ENCODE data around the gene ZC3H12C.

Gene ZC3H12C

DNA sequence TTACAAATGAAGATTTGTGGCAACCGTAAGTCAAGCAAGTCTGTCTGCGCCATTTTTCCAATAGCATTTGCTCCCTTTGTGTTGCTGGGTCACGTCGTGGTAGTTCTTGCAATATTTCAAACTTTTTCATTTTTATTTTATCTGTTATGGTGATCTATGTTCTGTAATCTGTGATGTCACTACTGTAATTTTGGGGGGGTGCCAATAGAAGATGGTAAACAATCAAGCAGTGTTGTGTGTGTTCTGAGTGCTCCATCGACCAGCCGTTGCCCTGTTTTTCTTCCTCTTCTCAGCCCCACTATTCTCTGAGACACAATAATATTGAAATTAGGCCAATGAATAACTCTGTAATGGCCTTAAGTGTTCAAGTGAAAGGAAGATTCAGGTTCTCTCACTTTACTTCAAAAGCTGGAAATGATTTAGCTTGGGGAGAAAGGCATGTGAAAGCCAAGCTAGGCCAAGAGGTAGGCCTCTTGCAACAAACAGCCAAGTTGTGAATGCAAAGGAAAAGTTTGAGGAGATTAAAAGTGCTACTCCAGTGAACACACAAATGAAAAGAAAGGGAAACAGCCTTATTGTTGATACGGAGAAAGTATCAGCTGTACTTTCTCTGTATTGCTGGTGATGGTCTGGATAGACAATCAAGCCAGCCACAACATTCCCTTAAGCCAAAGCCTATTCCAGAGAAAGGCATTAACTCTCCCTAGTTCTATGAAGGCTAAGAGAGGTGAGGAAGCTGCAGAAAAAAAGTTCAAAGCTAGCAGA is 7.5 kb downstream of the ZC3H12C start:
- no peak for DNase-seq

- DNase-seq = no peak
These were observed 13.6 kb downstream of the ZC3H12C start for GRCh38 chr11:110106713-110107274.

- DNase-seq = no peak
These were observed 17.7 kb downstream of the ZC3H12C start for GRCh38 chr11:110110854-110111253.

GRCh38 chr11:110112457-110112856 is 19.3 kb downstream of the ZC3H12C start:
- DNase-seq = no peak

DNA sequence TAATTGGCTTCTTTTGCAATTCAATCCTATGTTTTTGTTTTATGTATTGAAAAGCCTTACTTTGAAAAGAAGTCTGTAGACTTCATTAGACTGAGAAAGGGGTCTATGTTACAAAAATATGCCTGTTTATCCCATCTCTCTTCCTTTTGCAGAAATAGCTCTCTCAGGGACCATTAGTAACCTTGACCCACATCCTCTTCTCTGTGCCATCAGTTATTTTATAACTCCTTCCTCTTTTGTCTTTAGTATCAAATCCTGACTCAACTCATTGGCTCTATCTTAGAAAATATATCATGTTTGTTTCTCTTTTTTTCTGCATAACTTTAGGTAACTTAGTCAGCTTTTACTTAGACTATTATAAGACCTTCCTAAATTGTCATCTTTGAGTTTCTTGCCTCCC is 20.3 kb downstream of the ZC3H12C start:
- no peak for DNase-seq

DNA sequence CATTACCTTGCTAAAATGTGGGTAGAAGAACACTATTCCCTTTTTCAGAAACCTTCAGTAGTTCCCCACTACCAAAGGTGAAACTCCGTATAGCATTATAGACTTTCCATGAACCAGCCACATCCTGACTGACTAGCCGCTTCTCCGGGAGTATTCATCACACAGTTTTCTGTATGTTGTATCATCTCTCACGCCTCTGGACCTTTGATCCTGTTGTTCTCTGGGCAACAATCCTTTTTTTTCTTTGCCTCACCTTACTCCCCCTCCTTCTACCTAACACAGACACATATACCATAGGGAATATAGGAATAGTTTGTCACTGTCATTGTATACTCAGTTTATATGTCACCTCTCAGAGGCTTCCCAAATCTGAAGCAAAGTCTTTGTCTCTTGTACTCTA is 20.8 kb downstream of the ZC3H12C start:
- DNase-seq = no peak

DNA sequence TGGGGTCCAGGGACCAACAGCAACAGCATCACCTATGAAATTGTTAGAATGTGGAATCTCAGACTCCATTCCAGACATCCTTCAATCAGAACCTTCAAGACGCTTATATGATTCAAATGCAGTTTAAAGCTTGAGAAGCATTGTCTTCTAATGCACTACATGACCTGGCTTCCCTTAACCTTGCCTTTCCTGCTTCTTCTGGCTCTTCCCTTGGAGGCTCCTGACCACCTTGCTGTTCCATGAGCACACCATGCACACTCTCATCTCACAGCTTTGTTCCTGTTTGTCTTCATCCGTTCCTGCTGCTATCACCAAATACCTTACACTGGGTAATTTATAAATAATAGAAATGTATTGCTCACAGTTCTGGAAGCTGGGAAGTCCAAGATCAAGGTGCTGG is 26.1 kb downstream of the ZC3H12C start:
- DNase-seq = no peak

GRCh38 chr11:110121204-110121603 is 28.0 kb downstream of the ZC3H12C start:
- DNase-seq = no peak

- no peak for DNase-seq
These were observed 29.8 kb downstream of the ZC3H12C start for GRCh38 chr11:110123003-110123402.

DNA sequence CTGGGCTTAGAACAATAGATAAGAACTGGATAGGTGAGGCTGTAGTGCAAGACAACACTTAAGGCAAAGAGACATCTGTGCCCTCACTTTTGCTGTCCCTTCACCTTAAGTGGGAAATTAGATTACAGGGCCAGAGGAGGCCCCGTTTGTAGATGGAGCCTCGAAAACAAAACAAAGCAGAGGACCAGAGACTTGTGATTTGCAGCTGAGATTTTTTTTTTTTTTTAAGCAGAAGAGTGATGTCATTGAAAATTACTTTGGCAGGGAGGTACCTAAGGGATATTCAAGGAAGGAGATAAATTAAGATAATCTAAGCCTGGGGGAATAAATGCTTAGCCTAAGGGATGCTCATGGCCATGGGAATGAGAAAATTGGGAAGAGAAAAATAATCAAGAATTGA is 31.4 kb downstream of the ZC3H12C start:
- DNase-seq = no peak

GRCh38 chr11:110125632-110126031 is 32.4 kb downstream of the ZC3H12C start:
- no peak for DNase-seq

GRCh38 chr11:110126936-110127335 is 33.7 kb downstream of the ZC3H12C start:
- DNase-seq = no peak

GRCh38 chr11:110128161-110128560 is 35.0 kb downstream of the ZC3H12C start:
- DNase-seq = no peak

DNA sequence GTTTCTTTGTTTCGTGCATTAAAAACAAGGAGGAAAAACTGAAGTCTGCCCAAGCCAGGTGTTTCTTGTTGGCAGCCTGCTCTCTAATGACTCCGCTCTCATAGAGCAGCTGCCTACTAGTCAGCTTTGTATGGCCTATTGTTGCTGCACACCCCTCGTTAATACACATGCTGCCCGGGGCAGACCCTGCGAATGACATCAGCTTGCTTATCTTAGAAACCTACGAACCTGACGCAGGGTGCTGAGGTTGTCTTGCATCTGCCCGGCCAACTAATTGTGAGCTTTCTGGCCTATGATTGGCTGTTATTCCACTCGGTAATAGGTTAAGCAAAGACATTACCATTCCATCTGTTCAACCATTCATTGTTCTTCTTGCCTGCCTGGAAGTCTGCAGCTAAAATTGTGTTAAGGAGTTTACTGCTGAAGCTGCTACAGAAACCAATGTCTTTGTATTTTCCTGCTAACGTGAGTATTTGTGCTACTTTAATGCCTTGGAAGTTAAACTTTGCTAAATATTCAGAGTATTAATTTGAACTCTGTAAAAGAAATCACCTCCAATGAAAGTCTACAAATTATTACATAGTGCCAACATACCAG is 37.5 kb downstream of the ZC3H12C start:
- no peak for DNase-seq

GRCh38 chr11:110131386-110132123 is 38.4 kb downstream of the ZC3H12C start:
- no peak for DNase-seq

DNA sequence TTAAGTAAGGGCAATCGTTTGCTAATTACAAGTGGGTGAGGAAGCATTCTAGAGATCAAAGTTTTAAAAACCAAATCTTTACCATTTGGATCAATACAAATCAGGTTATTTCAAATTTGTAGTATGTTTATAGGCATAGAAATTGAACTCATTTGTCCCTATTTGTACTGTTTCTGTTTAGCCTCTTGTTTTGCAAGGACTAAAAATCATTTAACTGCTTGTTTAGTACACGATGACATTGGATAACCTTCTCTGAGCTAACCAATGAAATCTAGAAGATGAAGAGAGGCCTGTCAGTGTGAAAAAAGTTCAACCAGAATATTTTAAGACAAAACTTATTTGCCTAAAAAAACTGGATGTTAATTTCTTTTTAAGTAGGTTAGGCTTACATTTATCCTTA is 40.0 kb downstream of the ZC3H12C start:
- DNase-seq = no peak

- DNase-seq = no peak
These were observed 40.9 kb downstream of the ZC3H12C start for GRCh38 chr11:110134110-110134509.

DNA sequence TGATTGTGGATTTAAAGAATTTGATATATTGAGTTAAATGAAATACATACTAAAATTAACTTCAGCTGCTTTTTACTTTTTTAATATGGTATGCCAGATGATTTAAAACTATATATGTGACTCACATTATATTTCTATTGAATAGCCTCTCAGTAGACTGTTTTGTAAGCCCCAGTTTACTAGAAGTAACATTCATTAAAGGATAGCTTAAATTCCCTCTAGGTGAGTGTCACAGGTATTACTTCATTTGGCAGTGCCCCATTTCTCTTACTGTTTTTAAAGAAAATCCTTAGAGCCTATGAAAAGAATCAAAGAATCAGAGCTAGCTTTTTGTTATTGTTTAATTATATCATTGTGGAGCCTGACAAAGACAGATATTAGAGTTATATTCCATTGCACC is 48.6 kb downstream of the ZC3H12C start:
- no peak for DNase-seq

GRCh38 chr11:110147962-110148709 is 54.9 kb downstream of the ZC3H12C start:
- no peak for DNase-seq

GRCh38 chr11:110148775-110149744 is 55.9 kb downstream of the ZC3H12C start:
- DNase-seq = no peak

DNA sequence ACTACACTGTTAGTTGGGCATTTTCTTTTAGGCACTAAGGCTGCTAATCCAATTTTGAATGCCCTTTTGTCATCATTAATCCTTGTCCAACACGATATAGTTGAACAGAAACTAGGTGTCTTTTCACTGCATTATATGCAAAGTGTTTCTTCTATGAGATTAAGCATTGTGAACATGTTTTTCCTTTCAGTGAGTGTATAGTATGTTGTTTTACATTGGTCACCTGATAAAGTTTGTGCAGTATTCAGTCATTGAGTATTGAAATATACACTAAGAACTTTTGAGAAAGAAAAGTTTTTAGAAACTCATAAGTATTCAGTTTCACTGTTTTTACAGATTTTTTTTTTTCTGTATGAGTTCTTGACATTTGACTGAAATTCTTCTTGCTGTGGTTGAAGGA is 59.0 kb downstream of the ZC3H12C start:
- DNase-seq = no peak

GRCh38 chr11:110153474-110153873 is 60.3 kb downstream of the ZC3H12C start:
- DNase-seq = no peak

Measured in activated CD8-positive, alpha-beta memory T cell treated with anti-CD3 and anti-CD28 coated beads, Interleukin-2, amount 50 U/mL, for 48 hours (primary cell).